Colonic mucosa (tissue), 4 donors: ENCODE results near the gene DUS1L. TPM values are rescaled to one million over a fixed set of nuclear protein-coding genes. Genes with fewer than 3 reads are reported as not detected.

Experiments
- DNase-seq: peaks from one replicate; pipeline ENCODE4 v3.0.0-alpha.2; 2020
- H3K27ac ChIP-seq: fragments of 200-600 bp; one replicate; pipeline ENCODE4 v1.8.0; 2021
- H3K27me3 ChIP-seq: fragments of 200-600 bp; one replicate; pipeline ENCODE4 v1.8.0; 2021
- H3K36me3 ChIP-seq: fragments of 200-600 bp; one replicate; pipeline ENCODE4 v1.8.0; 2021
- H3K4me1 ChIP-seq: fragments of 200-600 bp; one replicate; pipeline ENCODE4 v1.8.0; 2021; ENCODE audit warnings: mild to moderate bottlenecking
- H3K4me3 ChIP-seq: fragments of 200-600 bp; one replicate; pipeline ENCODE4 v1.8.0; 2021
- H3K9ac ChIP-seq, 2 donors: one replicate each; pipeline ENCODE4 v1.7.0; 2013; ENCODE audit warnings: control low read depth in 2 of 2, low read depth in 2 of 2, low read length in 2 of 2
- H3K9me3 ChIP-seq: fragments of 200-600 bp; one replicate; pipeline ENCODE4 v1.8.0; 2021
- intact Hi-C: fragments of 100-400 bp; cut with DNase I; formaldehyde crosslinking; loops from one replicate; pipeline ENCODE4 v1.14.1; 2022
- total RNA-seq, 2 donors: library from RNA; stranded (reverse); fragmentation: NEBNext Ultra II Directional in 1 of 2; extraction: Animal tissue kit (Norgen Biotek cat#: 25700) in 1 of 2; gene quantifications; one replicate each; pipeline ENCODE4 v1.2.1, GENCODE V29; 2021
- TF ChIP-seq, protein P1 (sequence below): fragments of 200-600 bp; IDR thresholded peaks from one replicate; pipeline ENCODE4 v1.8.0; 2022; ENCODE audit warnings: antibody characterized with exemption, mild to moderate bottlenecking
- donor health status: healthy.
- donor health status: DM: no; HTN: no; CAD: no.
- donor health status: DM: no; HTN: no; CAD: no.

DUS1L gene
- total RNA-seq, 2 donors from 2014 or later = 113 to 253 TPM

DNA sequence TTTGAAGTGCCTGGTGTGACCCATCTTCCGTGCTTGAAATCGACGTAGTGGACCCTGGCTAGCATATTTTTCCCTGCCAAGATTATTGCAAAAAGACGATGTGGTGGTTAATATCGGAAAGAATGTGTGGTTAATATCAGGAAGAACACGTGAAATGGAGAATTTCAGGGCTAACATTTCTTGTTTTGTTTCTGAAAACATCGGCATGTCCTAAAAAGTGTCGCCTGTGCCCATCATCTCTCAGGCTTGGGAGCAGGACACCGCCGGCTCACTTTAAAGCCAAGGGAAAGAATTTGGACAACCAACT lies 27.8 kb downstream of the DUS1L start:
- intact Hi-C loops = loop anchor here (10.0 kb wide), 1 partner anchor 287 kb away; no protein-coding TSS in a partner anchor
- no peaks in the 10 kb centered on the region for H3K27me3 ChIP-seq
- H3K36me3 ChIP-seq = no peaks in the 10 kb centered on the region
- no peaks in the 10 kb centered on the region for H3K9me3 ChIP-seq
- H3K27ac ChIP-seq = peak overlapping the region; percentile 95
- TF ChIP-seq, protein P1, sequence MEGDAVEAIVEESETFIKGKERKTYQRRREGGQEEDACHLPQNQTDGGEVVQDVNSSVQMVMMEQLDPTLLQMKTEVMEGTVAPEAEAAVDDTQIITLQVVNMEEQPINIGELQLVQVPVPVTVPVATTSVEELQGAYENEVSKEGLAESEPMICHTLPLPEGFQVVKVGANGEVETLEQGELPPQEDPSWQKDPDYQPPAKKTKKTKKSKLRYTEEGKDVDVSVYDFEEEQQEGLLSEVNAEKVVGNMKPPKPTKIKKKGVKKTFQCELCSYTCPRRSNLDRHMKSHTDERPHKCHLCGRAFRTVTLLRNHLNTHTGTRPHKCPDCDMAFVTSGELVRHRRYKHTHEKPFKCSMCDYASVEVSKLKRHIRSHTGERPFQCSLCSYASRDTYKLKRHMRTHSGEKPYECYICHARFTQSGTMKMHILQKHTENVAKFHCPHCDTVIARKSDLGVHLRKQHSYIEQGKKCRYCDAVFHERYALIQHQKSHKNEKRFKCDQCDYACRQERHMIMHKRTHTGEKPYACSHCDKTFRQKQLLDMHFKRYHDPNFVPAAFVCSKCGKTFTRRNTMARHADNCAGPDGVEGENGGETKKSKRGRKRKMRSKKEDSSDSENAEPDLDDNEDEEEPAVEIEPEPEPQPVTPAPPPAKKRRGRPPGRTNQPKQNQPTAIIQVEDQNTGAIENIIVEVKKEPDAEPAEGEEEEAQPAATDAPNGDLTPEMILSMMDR = no peak
- H3K4me3 ChIP-seq = peak overlapping the region; percentile 83
- H3K4me1 ChIP-seq = peaks cover 10% of the 10 kb centered on the region
- H3K9ac ChIP-seq = peak overlapping the region in 1 of 2 donors; percentile 28
- no peak for DNase-seq

DNA sequence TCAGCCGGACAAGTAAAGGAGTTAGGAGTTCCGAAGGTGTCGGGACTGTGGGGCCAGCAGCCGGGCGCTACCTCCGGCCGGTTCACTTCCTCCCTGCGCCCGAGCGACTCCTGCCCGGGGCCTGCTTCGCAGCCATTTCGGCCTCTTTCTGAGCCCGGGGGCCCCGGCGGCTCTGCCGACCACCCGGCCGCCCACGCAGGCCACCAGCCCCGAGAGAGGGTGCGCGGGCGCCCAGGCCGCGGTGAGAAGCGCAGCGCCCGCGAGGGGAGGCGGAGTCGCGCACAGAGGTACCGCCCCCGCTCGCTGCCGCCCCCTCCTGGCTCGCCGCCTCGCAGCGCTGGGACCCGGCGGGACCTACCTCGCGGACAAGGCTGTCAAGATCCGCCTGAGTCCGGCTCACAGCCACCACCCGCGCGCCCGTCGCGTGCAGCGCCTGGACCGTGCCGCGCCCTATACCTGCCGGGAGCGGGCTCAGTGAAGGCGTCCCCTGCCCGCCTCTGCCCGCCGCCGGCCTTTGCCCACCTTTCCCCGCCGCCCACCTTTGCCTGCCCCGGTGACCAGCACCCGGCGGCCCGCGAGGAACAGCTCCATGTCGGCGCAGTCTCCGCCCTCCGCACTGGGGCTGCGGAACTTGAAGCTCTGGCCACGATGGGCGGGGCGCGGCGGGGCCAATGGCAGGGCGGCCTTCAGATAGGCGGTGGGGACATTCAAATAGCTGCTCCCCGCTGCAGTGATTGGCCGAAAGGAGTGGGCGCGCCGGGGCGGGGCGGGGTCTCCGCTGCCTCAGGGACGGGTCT lies 28.3 kb downstream of the DUS1L start, which contains the start of gene DCXR:
TSS of gene DCXR (minus strand) at position 606 of the 797 bp plus-strand sequence. CDS start at position 591, 15 bp downstream.
- peak within 1 kb of the TSS; percentile 67 to 86 for H3K9ac ChIP-seq
- no peaks in the 10 kb centered on the region for H3K27me3 ChIP-seq
- H3K4me3 ChIP-seq = peak within 1 kb of the TSS; percentile 83
- no peaks in the 10 kb centered on the region for H3K36me3 ChIP-seq
- intact Hi-C loops = loop anchor here (10.0 kb wide), 1 partner anchor 288 kb away; no protein-coding TSS in a partner anchor
- H3K9me3 ChIP-seq = no peaks in the 10 kb centered on the region
- TF ChIP-seq, protein P1 = peak; percentile 80
- peaks cover 10% of the 10 kb centered on the region for H3K4me1 ChIP-seq
- peak within 1 kb of the TSS; percentile 95 for H3K27ac ChIP-seq
- peak; percentile 99 for DNase-seq

DNA sequence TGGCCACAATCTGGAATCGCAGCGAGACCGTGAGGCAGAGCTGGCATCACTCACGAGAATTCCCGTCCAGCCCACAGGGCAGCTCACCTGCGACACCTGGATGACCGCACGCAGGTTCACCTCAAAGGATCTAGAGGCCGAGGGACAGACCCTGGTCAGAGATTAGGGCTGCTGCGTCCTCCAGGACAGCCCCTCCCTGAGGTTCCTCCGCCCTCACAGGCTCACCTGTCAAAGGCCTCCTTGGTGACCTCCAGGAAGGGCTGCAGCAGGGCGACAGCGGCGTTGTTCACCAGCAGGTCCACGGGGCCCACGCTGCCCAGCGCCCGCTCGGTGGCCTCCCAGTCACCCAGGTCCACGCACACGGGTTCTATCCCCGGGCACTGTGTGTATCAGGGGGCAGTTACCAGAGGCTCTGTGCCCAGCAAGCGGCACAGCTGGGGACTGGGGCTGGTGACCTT lies 28.9 kb downstream of the DUS1L start:
- peak overlapping the region; percentile 95 for H3K27ac ChIP-seq
- TF ChIP-seq, protein P1 = no peak
- H3K9ac ChIP-seq = peak overlapping the region; percentile 67 to 86
- peak overlapping the region; percentile 83 for H3K4me3 ChIP-seq
- no peaks in the 10 kb centered on the region for H3K9me3 ChIP-seq
- no peak for DNase-seq
- H3K4me1 ChIP-seq = peaks cover 13% of the 10 kb centered on the region
- intact Hi-C loops = loop anchor here (10.0 kb wide), 1 partner anchor 288 kb away; no protein-coding TSS in a partner anchor
- H3K27me3 ChIP-seq = no peaks in the 10 kb centered on the region
- H3K36me3 ChIP-seq = no peaks in the 10 kb centered on the region

DNA sequence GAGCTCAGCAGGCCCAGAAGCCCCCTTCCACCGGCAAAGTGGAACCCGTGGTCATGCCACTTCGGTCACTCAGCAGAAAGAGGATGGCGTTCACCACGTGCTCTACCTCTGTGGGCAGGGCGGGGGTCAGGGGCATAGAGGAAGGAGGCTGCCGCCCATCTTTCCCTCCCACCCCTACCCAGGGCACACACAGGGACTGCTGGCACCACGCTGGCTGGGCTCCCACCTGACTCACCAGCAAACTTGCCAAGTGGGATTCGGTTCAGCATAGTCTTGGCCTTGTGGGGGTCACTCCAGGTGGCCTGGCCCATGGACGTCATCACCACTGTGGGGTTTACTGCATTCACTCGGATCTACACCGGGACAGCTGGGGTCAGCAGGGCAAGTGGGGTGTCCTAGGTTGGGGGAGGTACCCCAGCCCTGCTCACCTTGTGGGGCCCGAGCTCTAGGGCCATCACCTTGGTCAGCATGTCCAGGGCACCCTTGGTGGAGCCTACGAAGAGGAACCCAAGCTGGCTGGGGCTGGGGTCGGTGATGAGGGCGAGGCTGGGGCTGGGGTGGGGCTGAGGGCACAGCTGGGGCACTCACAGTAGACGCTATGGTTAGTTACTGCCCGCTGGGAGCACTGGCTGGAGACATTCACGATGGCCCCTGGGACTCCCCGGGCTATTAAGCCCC lies 29.5 kb downstream of the DUS1L start:
- H3K9me3 ChIP-seq = no peaks in the 10 kb centered on the region

DNA sequence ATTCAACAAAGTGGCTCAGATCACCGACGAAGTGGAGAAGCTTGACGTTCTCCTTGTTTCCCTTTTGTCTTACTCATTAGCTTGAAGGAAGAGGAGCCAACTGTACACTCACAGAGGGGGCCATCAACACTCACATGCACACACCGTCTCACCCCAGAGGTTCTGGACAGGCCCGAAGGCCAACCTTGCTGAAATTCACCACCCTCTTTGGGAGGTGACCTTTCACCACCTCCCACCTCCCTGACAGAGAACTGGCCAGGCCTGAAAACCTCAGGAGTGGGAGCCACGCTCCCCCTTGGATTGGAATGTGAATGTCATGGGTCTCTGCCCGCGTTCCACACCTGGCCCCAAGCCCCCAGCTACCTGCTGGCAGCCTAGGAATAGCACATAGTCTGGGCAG lies 30.1 kb downstream of the DUS1L start:
- H3K9ac ChIP-seq = no peak overlapping the region
- H3K27me3 ChIP-seq = no peaks in the 10 kb centered on the region
- no peaks in the 10 kb centered on the region for H3K9me3 ChIP-seq
- intact Hi-C loops = loop anchor here (10.0 kb wide), 1 partner anchor 289 kb away; no protein-coding TSS in a partner anchor
- H3K36me3 ChIP-seq = no peaks in the 10 kb centered on the region
- no peak for DNase-seq
- H3K4me3 ChIP-seq = no peak overlapping the region
- peaks cover 13% of the 10 kb centered on the region for H3K4me1 ChIP-seq
- H3K27ac ChIP-seq = no peak overlapping the region
- TF ChIP-seq, protein P1 = no peak

More for the DNA sequence above, 29.5 kb downstream of the DUS1L start:
- intact Hi-C loops = loop anchor here (10.0 kb wide), 1 partner anchor 289 kb away; no protein-coding TSS in a partner anchor
- Histone ChIP-seq H3K36me3 (no peaks in the 10 kb centered on the region), H3K4me1 (peaks cover 13% of the 10 kb centered on the region), H3K4me3 (peak overlapping the region; percentile 83), H3K27me3 (no peaks in the 10 kb centered on the region), H3K27ac (no peak overlapping the region), H3K9ac (peak overlapping the region; percentile 67 to 86)
- DNase-seq = no peak
- TF ChIP-seq, protein P1 = no peak
